HepG2 (cell line): ENCODE data around the gene QSER1. TPM values are rescaled to one million over a fixed set of nuclear protein-coding genes. Genes with fewer than 3 reads are reported as not detected.

Experiments
- ATAC-seq: fragments of 200-7000 bp; cut with Tn5 transposase; 3 replicates; pipeline ENCODE4 v1.9.1; 2020; ENCODE audit warnings: mild to moderate bottlenecking, moderate library complexity
- BruUV-seq: library from RNA; stranded (reverse); fragments of 400-500 nt; replicated peaks from 2 replicates; lab custom pipeline; 2021; lab: Mats Ljungman, UMichigan
- CTCF ChIA-PET: fragments of 300-600 bp; formaldehyde crosslinking; extraction: SDS; loops from one replicate; lab custom pipeline; 2021; ENCODE audit warnings: low total read pairs, inconsistent platforms, low intra/inter-chr PET ratio; lab: Yijun Ruan, JAX
- POLR2A ChIA-PET: fragments of 350-600 bp; sonication (Branson Sonifier 250); formaldehyde crosslinking; loops from one replicate; lab custom pipeline; 2020; ENCODE audit warnings: antibody characterized with exemption, inconsistent platforms; lab: Yijun Ruan, JAX
- DNase-seq: peaks from one replicate; pipeline ENCODE4 v3.0.0-alpha.2; 2015; ENCODE audit warnings: low spot score
- FAIRE-seq: peaks from 3 replicates; lab custom pipeline; 2011; peaks lifted over from hg19 to GRCh38; lab: Jason Lieb, UNC
- H2AFZ ChIP-seq: one replicate; pipeline ENCODE4 v1.6.1; 2011; ENCODE audit warnings: low read length, inconsistent platforms
- H3K27ac ChIP-seq: fragments of 300-600 bp; 3 replicates; pipeline ENCODE4 v1.8.0; 2011; ENCODE audit warnings: mixed run types, mild to moderate bottlenecking, mixed read lengths, low read length, inconsistent platforms; ENCODE audit not compliant: insufficient read depth; ENCODE audit errors: extremely low read length
- H3K27me3 ChIP-seq, 2 experiments: fragments of 200-600 bp in 1 of 2; 2 replicates in 1 of 2; 3 replicates in 1 of 2; pipeline versions ENCODE4 v1.6.0 to v1.8.0; 2011; ENCODE audit warnings: low read length in 2 of 2, mild to moderate bottlenecking in 2 of 2, moderate library complexity in 2 of 2, inconsistent platforms in 1 of 2; ENCODE audit not compliant: insufficient read depth in 2 of 2, control insufficient read depth in 1 of 2
- H3K36me3 ChIP-seq, 2 experiments: fragments of 200-600 bp in 1 of 2; replicated peaks in 1 of 2; 2 replicates in 1 of 2; 3 replicates in 1 of 2; pipeline versions ENCODE4 v1.5.1 to v1.8.0; 2011; ENCODE audit warnings: low read length in 2 of 2, inconsistent platforms in 1 of 2; ENCODE audit not compliant: insufficient read depth in 2 of 2, control insufficient read depth in 1 of 2
- H3K4me1 ChIP-seq: 2 replicates; pipeline ENCODE4 v1.5.1; 2012; ENCODE audit warnings: low read length, inconsistent platforms; ENCODE audit not compliant: insufficient read depth
- H3K4me2 ChIP-seq: 2 replicates; pipeline ENCODE4 v1.6.0; 2011; ENCODE audit warnings: low read depth, low read length, inconsistent platforms
- H3K4me3 ChIP-seq, 3 experiments: fragments of 200-600 bp in 1 of 3; sonication (generic), shearing (Covaris generic) in 1 of 3; replicated peaks in 1 of 3; 2 replicates each; pipeline ENCODE4 v1.5.1; 2011 to 2016; ENCODE audit warnings: low read length in 3 of 3, inconsistent platforms in 2 of 3, low read depth in 2 of 3, mild to moderate bottlenecking in 2 of 3, control low read depth in 1 of 3, mixed read lengths in 1 of 3; ENCODE audit not compliant: insufficient read depth in 1 of 3
- H3K79me2 ChIP-seq: one replicate; pipeline ENCODE4 v1.6.1; 2011; ENCODE audit warnings: low read length, inconsistent platforms; ENCODE audit not compliant: insufficient read depth
- H3K9ac ChIP-seq: 2 replicates; pipeline ENCODE4 v1.6.0; 2011; ENCODE audit warnings: mild to moderate bottlenecking, low read depth, low read length, inconsistent platforms; ENCODE audit not compliant: insufficient read depth
- H3K9me3 ChIP-seq: 2 replicates; pipeline ENCODE4 v1.5.1; 2012; ENCODE audit warnings: mild to moderate bottlenecking, low read length
- H4K20me1 ChIP-seq: 2 replicates; pipeline ENCODE4 v1.6.0; 2011; ENCODE audit warnings: inconsistent platforms, mild to moderate bottlenecking, low read length, moderate library complexity; ENCODE audit not compliant: insufficient read depth
- CCDC6 ChIP-seq: sonication (generic); formaldehyde crosslinking; IDR thresholded peaks from 2 replicates; pipeline ENCODE4 v1.8.1; 2022; ENCODE audit warnings: mild to moderate bottlenecking, missing genetic modification reagents, moderate library complexity
- ISX ChIP-seq: sonication (generic); formaldehyde crosslinking; conservative IDR thresholded peaks from 2 replicates; pipeline ENCODE4 v1.5.0; 2020; ENCODE audit warnings: missing genetic modification reagents
- MXD4 ChIP-seq: IDR thresholded peaks from 2 replicates; pipeline ENCODE4 v1.6.1; 2016; ENCODE audit warnings: mild to moderate bottlenecking, missing biosample characterization, missing genetic modification reagents
- NR2C2 ChIP-seq: sonication (generic); formaldehyde crosslinking; IDR thresholded peaks from 2 replicates; pipeline ENCODE4 v1.4.0; 2020; ENCODE audit warnings: missing genetic modification reagents, mild to moderate bottlenecking, moderate library complexity, borderline replicate concordance
- ZFP90 ChIP-seq: sonication (generic); formaldehyde crosslinking; IDR thresholded peaks from 2 replicates; pipeline ENCODE4 v1.8.0; 2022; ENCODE audit warnings: missing genetic modification reagents, mild to moderate bottlenecking, inconsistent platforms, borderline replicate concordance
- ZFX ChIP-seq: sonication (generic); formaldehyde crosslinking; IDR thresholded peaks from 2 replicates; pipeline ENCODE4 v1.4.0; 2020; ENCODE audit warnings: mild to moderate bottlenecking, low read depth, missing genetic modification reagents, moderate library complexity
- ZZZ3 ChIP-seq: sonication (generic); formaldehyde crosslinking; IDR thresholded peaks from 2 replicates; pipeline ENCODE4 v1.4.0; 2020; ENCODE audit warnings: missing genetic modification reagents, mild to moderate bottlenecking, borderline replicate concordance
- WGBS: methylation state at CpG from one replicate; pipeline ENCODE4 v1.1.6; 2017; ENCODE audit warnings: low lambda C conversion rate; 5-methylcytosine and 5-hydroxymethylcytosine counted together
- in situ Hi-C: cut with HindIII; loops from 2 replicates; pipeline ENCODE4 v1.10.0; 2017; ENCODE audit warnings: low pct_unique_long_range_greater_than_20kb; ENCODE audit not compliant: extremely low pct_ligation_motif_present
- intact Hi-C: fragments of 100-400 bp; cut with micrococcal nuclease; formaldehyde crosslinking; loops from one replicate; pipeline ENCODE4 v1.10.0; 2022; ENCODE audit not compliant: unreplicated experiment
- polyA plus RNA-seq, 8 experiments: library from polyadenylated mRNA; depleted of rRNA in 3 of 8; stranded (reverse) in 7 of 8; unstranded in 1 of 8; fragments of >200 nt; fragmentation: Illumina TruSeq in 4 of 8; extraction: Trizol in 4 of 8; gene quantifications; 2 replicates each; pipeline versions ENCODE4 v1.2.1 to v1.2.3, GENCODE V29; 2011 to 2016; ENCODE audit warnings: low read depth in 4 of 8, missing spikeins in 1 of 8, mixed read lengths in 1 of 8; ENCODE audit not compliant: insufficient read depth in 1 of 8
- total RNA-seq, 5 experiments: library from RNA; depleted of rRNA; stranded (reverse); fragments of >200 nt; fragmentation: Illumina TruSeq; extraction: Trizol; gene quantifications; 2 replicates each; pipeline ENCODE4 v1.2.3, GENCODE V29; 2016; ENCODE audit warnings: low read depth in 1 of 5

QSER1 gene
- total and polyA plus RNA-seq, 2 of the 13 experiments (the other 11 are each of a cell fraction or from before 2014, with no cell fraction given), result 8.9 to 17.3 TPM

- H3K4me3 ChIP-seq, result no peak overlapping the region
- in situ Hi-C loops, result no loop called here
Measured at GRCh38 chr11:32916994-32917393, 24.4 kb downstream of the QSER1 start.

DNA sequence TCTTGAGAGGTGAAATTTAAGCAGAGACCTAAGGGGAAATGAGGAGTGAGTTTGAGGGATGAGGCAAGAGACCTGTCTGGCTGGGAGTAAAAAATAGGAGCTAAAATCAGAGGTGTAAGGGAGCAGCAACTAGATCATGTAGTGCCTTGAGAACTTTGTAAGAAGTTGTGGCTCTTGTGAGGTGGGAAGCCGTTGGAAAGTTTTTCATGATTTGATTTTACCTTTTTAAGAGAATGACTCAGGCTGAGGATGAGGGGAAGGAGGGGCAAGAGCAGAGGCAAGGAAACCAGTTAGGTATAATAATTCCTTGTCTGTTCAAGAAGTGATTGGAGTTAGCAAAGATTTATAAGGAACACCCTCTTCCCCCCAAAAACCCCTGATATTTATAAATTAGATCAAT lies 25.8 kb downstream of the QSER1 start:
- WGBS, result 100% methylated on average over 1 of the region's 1 CpG
- DNase-seq (no peak), FAIRE-seq (no peak), ATAC-seq (no peak)
- TF ChIP-seq CCDC6 (CRISPR knock-in tag) (no peak), ZFP90 (CRISPR knock-in tag) (no peak), MXD4 (CRISPR knock-in tag) (no peak)
- peaks cover 57% of the 10 kb centered on the region for H3K79me2 ChIP-seq
- no peak overlapping the region for H3K4me2 ChIP-seq
- BruUV-seq, result no TSS peak
- CTCF ChIA-PET, result no interaction called here
- no peaks in the 10 kb centered on the region for H3K9me3 ChIP-seq
- no peaks in the 10 kb centered on the region; a peak in 2 of 5 replicates for H3K36me3 ChIP-seq
- intact Hi-C loops (no loop called here), in situ Hi-C loops (no loop called here)
- H3K27me3 ChIP-seq, result no peaks in the 10 kb centered on the region
- no peaks in the 10 kb centered on the region for H4K20me1 ChIP-seq
- peaks cover 16% of the 10 kb centered on the region for H3K4me1 ChIP-seq
- no peak overlapping the region for H3K27ac ChIP-seq
- H3K4me3 ChIP-seq, result no peak overlapping the region
- no peak overlapping the region for H2AFZ ChIP-seq
- POLR2A ChIA-PET, result no interaction called here
- no peak overlapping the region for H3K9ac ChIP-seq

More at GRCh38 chr11:32916994-32917393, 24.4 kb downstream of the QSER1 start:
- DNase-seq, result no peak
- peaks cover 0 to 7% of the 10 kb centered on the region in 2 experiments; a peak in 2 of 5 replicates for H3K36me3 ChIP-seq
- H3K27me3 ChIP-seq, result no peaks in the 10 kb centered on the region
- no peak for TF ChIP-seq NR2C2
- TF ChIP-seq ZZZ3 (CRISPR knock-in tag), result no peak
- TF ChIP-seq ISX (CRISPR knock-in tag), result no peak
- TF ChIP-seq ZFX (CRISPR knock-in tag), result no peak
- no peak for ATAC-seq
- POLR2A ChIA-PET, result no interaction called here
- H3K9me3 ChIP-seq, result no peaks in the 10 kb centered on the region
- no peak overlapping the region for H3K27ac ChIP-seq
- CTCF ChIA-PET, result no interaction called here
- no peak overlapping the region for H3K9ac ChIP-seq
- over 99% methylated on average over 8 of the region's 8 CpGs for WGBS
- H4K20me1 ChIP-seq, result no peaks in the 10 kb centered on the region
- intact Hi-C loops, result no loop called here
- FAIRE-seq, result no peak
- peaks cover 19% of the 10 kb centered on the region for H3K4me1 ChIP-seq
- BruUV-seq, result no TSS peak
- no peak overlapping the region for H3K4me2 ChIP-seq
- H2AFZ ChIP-seq, result no peak overlapping the region
- H3K79me2 ChIP-seq, result peaks cover 61% of the 10 kb centered on the region
